HepG2 (cell line): ENCODE results near the gene ZMYND8. TPM values are rescaled to one million over a fixed set of nuclear protein-coding genes. Genes with fewer than 3 reads are reported as not detected.

Experiments
- EP300 ChIP-seq, 3 experiments: sonication (generic) in 1 of 3; formaldehyde crosslinking in 1 of 3; IDR thresholded peaks; 2 replicates each; pipeline versions ENCODE4 v1.5.1 to v1.6.1; 2011 to 2020; ENCODE audit warnings: low read depth in 2 of 3, low read length in 2 of 3, borderline replicate concordance in 1 of 3, improper control_type of control experiment in 1 of 3, mild to moderate bottlenecking in 1 of 3, missing genetic modification reagents in 1 of 3, moderate library complexity in 1 of 3
- HMG20A ChIP-seq: IDR thresholded peaks from 2 replicates; pipeline ENCODE4 v1.6.1; 2016; ENCODE audit warnings: borderline replicate concordance
- HMGXB4 ChIP-seq, 2 experiments: sonication (generic) in 1 of 2; formaldehyde crosslinking in 1 of 2; IDR thresholded peaks; 2 replicates each; pipeline versions ENCODE4 v1.4.0 to v1.6.1; 2018 to 2020; ENCODE audit warnings: missing genetic modification reagents in 2 of 2, borderline replicate concordance in 1 of 2, low read depth in 1 of 2, mild to moderate bottlenecking in 1 of 2, missing biosample characterization in 1 of 2
- MLLT10 ChIP-seq: sonication (generic); formaldehyde crosslinking; IDR thresholded peaks from 2 replicates; pipeline ENCODE4 v1.4.0; 2020; ENCODE audit warnings: missing genetic modification reagents
- PAX8 ChIP-seq: sonication (generic); formaldehyde crosslinking; IDR thresholded peaks from 2 replicates; pipeline ENCODE4 v1.8.0; 2022; ENCODE audit warnings: mild to moderate bottlenecking, missing genetic modification reagents, borderline replicate concordance
- SMC3 ChIP-seq: IDR thresholded peaks from 2 replicates; pipeline ENCODE4 v1.6.1; 2011; ENCODE audit warnings: low read length, improper control_type of control experiment
- TCF7 ChIP-seq: sonication (generic); IDR thresholded peaks from 2 replicates; pipeline ENCODE4 v1.6.1; 2016; ENCODE audit warnings: antibody characterized with exemption, low read depth
- TSC22D2 ChIP-seq: sonication (generic); formaldehyde crosslinking; IDR thresholded peaks from 2 replicates; pipeline ENCODE4 v1.5.1; 2020; ENCODE audit warnings: missing genetic modification reagents, mild to moderate bottlenecking, borderline replicate concordance
- ZEB1 ChIP-seq: IDR thresholded peaks from 2 replicates; pipeline ENCODE4 v1.6.1; 2012; ENCODE audit warnings: mild to moderate bottlenecking, low read depth, inconsistent platforms; ENCODE audit not compliant: insufficient replicate concordance
- ZNF280B ChIP-seq: sonication (generic); formaldehyde crosslinking; IDR thresholded peaks from 2 replicates; pipeline ENCODE4 v1.5.0; 2020; ENCODE audit warnings: missing genetic modification reagents, mild to moderate bottlenecking, borderline replicate concordance
- ZNF367 ChIP-seq: sonication (generic); formaldehyde crosslinking; IDR thresholded peaks from 2 replicates; pipeline ENCODE4 v1.4.0; 2020; ENCODE audit warnings: missing genetic modification reagents, borderline replicate concordance
- ZNF407 ChIP-seq: sonication (generic); formaldehyde crosslinking; IDR thresholded peaks from one replicate; pipeline ENCODE4 v1.5.1; 2020; ENCODE audit warnings: mild to moderate bottlenecking, missing genetic modification reagents; ENCODE audit errors: not compliant biosample characterization
- ZNF605 ChIP-seq: sonication (generic); formaldehyde crosslinking; IDR thresholded peaks from 2 replicates; pipeline ENCODE4 v1.8.0; 2022; ENCODE audit warnings: mild to moderate bottlenecking, missing genetic modification reagents
- ZNF619 ChIP-seq: sonication (generic); formaldehyde crosslinking; IDR thresholded peaks from 2 replicates; pipeline ENCODE4 v1.4.0; 2020; ENCODE audit warnings: mild to moderate bottlenecking, missing genetic modification reagents
- ZNF766 ChIP-seq: sonication (generic); formaldehyde crosslinking; IDR thresholded peaks from 2 replicates; pipeline ENCODE4 v1.5.0; 2020; ENCODE audit warnings: missing genetic modification reagents, borderline replicate concordance
- polyA plus RNA-seq, 8 experiments: library from polyadenylated mRNA; depleted of rRNA in 3 of 8; stranded (reverse) in 7 of 8; unstranded in 1 of 8; fragments of >200 nt; fragmentation: Illumina TruSeq in 4 of 8; extraction: Trizol in 4 of 8; gene quantifications; 2 replicates each; pipeline versions ENCODE4 v1.2.1 to v1.2.3, GENCODE V29; 2011 to 2016; ENCODE audit warnings: low read depth in 4 of 8, missing spikeins in 1 of 8, mixed read lengths in 1 of 8; ENCODE audit not compliant: insufficient read depth in 1 of 8
- total RNA-seq, 5 experiments: library from RNA; depleted of rRNA; stranded (reverse); fragments of >200 nt; fragmentation: Illumina TruSeq; extraction: Trizol; gene quantifications; 2 replicates each; pipeline ENCODE4 v1.2.3, GENCODE V29; 2016; ENCODE audit warnings: low read depth in 1 of 5
- TF ChIP-seq, protein P1 (sequence below): sonication (generic); formaldehyde crosslinking; IDR thresholded peaks from 2 replicates; pipeline ENCODE4 v1.4.0; 2020; ENCODE audit warnings: mild to moderate bottlenecking, missing genetic modification reagents

ZMYND8 gene
- total and polyA plus RNA-seq, 2 of the 13 experiments (the other 11 are each of a cell fraction or from before 2014, with no cell fraction given) = 53.9 to 84.7 TPM

- TF ChIP-seq TCF7 (no peak), ZNF619 (CRISPR knock-in tag) (peak; percentile 64; the same call in 1 of the 2 replicates), HMGXB4 (CRISPR knock-in tag; IDR thresholded peaks at IDR 0.05; ENCODE audit: borderline replicate concordance in 1 of 2, low read depth in 1 of 2) (peak in 1 of 2 experiments; percentile 47; a peak in 1 of 4 replicates), ZNF367 (CRISPR knock-in tag) (no peak), MLLT10 (CRISPR knock-in tag) (no peak), ZNF605 (CRISPR knock-in tag) (no peak), PAX8 (no peak), TSC22D2 (CRISPR knock-in tag) (peak; percentile 36; the same call in 1 of the 2 replicates), HMG20A (no peak), ZNF280B (CRISPR knock-in tag) (no peak), ZNF407 (no peak), EP300 (IDR thresholded peaks at IDR 0.05; ENCODE audit: low read depth in 2 of 2, low read length in 2 of 2) (no peak), EP300 (CRISPR knock-in tag; IDR thresholded peaks at IDR 0.05; ENCODE audit: borderline replicate concordance) (no peak), ZEB1 (no peak), ZNF766 (CRISPR knock-in tag) (no peak), SMC3 (0 out of 2 replicates have a peak, but pooled peaks have one; percentile 2)
- TF ChIP-seq, protein P1, sequence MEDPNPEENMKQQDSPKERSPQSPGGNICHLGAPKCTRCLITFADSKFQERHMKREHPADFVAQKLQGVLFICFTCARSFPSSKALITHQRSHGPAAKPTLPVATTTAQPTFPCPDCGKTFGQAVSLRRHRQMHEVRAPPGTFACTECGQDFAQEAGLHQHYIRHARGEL (CRISPR knock-in tag) = no peak
Observed at GRCh38 chr20:47351643-47352331, 4.7 kb downstream of the ZMYND8 start (continued).
